Measurements from ENCODE around the gene FIG4.

DNA sequence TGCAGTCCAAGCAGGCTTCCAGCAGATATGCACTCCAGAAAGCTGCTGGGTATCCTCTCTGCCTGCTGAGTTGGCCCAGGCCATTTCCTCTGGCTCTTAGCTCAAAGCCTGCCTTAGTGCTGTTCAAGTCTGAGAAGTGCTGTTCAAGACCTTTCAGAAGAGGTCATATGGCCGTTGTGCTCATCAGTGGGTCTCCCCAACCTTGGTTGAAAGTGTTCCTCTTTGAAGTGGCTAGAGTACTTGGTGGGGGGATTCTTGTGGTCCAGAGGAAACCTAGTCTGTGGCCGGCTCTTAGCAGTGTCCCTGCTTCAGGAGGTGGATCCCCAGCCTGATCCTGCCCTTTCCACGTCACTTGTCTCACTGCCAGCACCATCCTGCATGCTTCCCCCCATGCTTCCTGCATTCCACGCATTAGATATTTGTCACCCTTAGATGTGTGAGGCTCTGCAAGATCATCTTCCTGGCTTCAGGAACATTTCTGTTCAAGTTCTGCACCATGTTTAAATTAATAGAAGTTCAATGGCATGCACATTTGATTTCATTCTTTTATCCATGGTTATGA, 105.0 kb downstream of the FIG4 start:
- TF ChIP-seq BHLHE40 (IDR thresholded peaks at IDR 0.05; ENCODE audit: low read depth, low read length) (no peak), POLR2A (IDR thresholded peaks at IDR 0.05; ENCODE audit: low read depth, low read length) (no peak), CTCF (conservative IDR thresholded peaks at IDR 0.05; ENCODE audit: low read depth, low read length) (no peak), USF2 (IDR thresholded peaks at IDR 0.05; ENCODE audit: low read depth, low read length) (no peak), RAD21 (IDR thresholded peaks at IDR 0.05; ENCODE audit: low read length) (no peak)
